GM21447 (cell line): ENCODE data around the gene PHGDH.
"Not testable (repeated sequence)": the region's sequence is repeated elsewhere in the genome, so short reads cannot be mapped to it uniquely, and the experiment has no call there.

Source experiments
- ATAC-seq: cut with Tn5 transposase; IDR thresholded peaks from one replicate; pipeline ENCODE4 v1.9.1; 2021; ENCODE audit not compliant: unreplicated experiment

Gene PHGDH

GRCh38 chr1:119786473-119787050 is 74.8 kb downstream of the PHGDH start:
- ATAC-seq: not testable (repeated sequence)

- no peak for ATAC-seq
Observed at GRCh38 chr1:119787776-119788175, 76.0 kb downstream of the PHGDH start.

DNA sequence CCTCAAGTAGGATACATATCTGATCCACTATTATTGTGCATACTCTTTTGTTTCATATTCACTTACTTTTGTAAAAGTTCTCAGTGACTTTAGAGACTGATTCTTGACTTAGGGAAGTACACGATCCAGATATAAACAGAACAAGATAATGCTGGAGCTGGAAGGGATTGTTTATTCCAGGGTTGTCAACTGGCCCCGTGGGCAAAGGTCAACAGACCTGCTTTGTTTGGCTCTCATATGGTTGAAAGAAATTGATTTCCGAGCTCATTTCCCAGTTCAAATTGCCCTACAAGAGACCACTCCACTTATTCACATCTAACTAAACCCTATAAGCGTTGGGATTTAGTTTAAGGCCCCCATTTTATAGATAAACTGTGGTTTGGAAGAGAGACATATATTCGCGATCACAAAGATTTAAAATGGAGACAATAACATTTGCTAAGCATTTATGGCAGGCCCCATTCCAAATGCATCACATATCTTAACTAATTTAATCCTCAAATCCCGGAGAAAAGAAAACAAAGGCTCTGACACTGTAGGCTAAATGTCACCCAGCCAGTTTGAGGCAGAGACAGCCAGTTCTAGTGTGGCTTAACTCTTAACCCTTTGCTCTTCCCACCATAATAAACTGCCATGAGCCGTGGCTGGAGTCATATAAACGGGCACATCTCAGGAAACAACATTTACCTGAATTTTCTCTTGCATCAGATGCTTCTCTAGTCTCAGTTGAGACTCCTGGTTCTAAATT is 78.9 kb downstream of the PHGDH start:
- ATAC-seq: no peak

DNA sequence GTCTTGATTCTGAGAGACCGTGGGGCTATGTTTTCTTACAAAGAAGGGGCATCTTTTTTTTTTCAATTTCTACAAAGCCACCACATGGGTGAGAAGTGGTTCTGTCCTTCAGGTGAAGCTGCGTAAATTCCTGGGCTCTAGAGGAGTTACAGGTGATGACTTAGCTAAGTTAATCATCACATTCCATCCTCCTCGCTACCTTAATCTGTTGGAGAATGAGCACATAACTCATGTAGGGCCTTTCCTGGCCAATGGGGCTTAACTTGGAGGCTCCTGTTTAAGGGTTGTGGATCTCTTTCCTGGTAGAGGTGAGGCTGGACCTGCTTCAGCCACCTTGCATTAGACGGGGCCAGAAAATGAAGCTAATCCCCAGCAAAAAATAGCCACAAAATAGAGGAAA is 79.6 kb downstream of the PHGDH start:
- ATAC-seq: no peak
